Duodenal mucosa (tissue), 2 donors: ENCODE results near the gene TEX14.

ENCODE experiments used
- H3K27ac ChIP-seq: one replicate; pipeline ENCODE4 v1.7.0; 2013; ENCODE audit warnings: low read depth, low read length
- H3K27me3 ChIP-seq, 2 donors: one replicate each; pipeline ENCODE4 v1.7.0; 2013; ENCODE audit warnings: low read length in 2 of 2, control low read depth in 1 of 2; ENCODE audit not compliant: insufficient read depth in 2 of 2, control insufficient read depth in 1 of 2
- H3K36me3 ChIP-seq, 2 donors: one replicate each; pipeline ENCODE4 v1.7.0; 2013; ENCODE audit warnings: low read length in 2 of 2, control low read depth in 1 of 2; ENCODE audit not compliant: insufficient read depth in 2 of 2, control insufficient read depth in 1 of 2
- H3K4me1 ChIP-seq, 2 donors: one replicate each; pipeline ENCODE4 v1.7.0; 2013; ENCODE audit warnings: low read length in 2 of 2, control low read depth in 1 of 2; ENCODE audit not compliant: insufficient read depth in 2 of 2, control insufficient read depth in 1 of 2
- H3K4me3 ChIP-seq, 2 donors: one replicate each; pipeline ENCODE4 v1.7.0; 2013; ENCODE audit warnings: low read length in 2 of 2, low read depth in 1 of 2
- H3K9ac ChIP-seq, 2 donors: one replicate each; pipeline ENCODE4 v1.7.0; 2013; ENCODE audit warnings: low read length in 2 of 2, low read depth in 1 of 2
- H3K9me3 ChIP-seq, 2 donors: one replicate each; pipeline ENCODE4 v1.7.0; 2013; ENCODE audit warnings: low read length in 2 of 2, control low read depth in 1 of 2; ENCODE audit not compliant: control insufficient read depth in 1 of 2

TEX14 gene

GRCh38 chr17:58631523-58632323 is 60.1 kb downstream of the TEX14 start:
- H3K4me1 ChIP-seq, result no peaks in the 10 kb centered on the region
- peak overlapping the region; percentile 65 to 73 for H3K4me3 ChIP-seq
- H3K27ac ChIP-seq, result peak overlapping the region; percentile 70
- H3K27me3 ChIP-seq, result no peaks in the 10 kb centered on the region
- H3K9ac ChIP-seq, result peak overlapping the region; percentile 20 to 64
- no peaks in the 10 kb centered on the region for H3K36me3 ChIP-seq
- H3K9me3 ChIP-seq, result no peaks in the 10 kb centered on the region

GRCh38 chr17:58630883-58631522 is 60.8 kb downstream of the TEX14 start:
- no peaks in the 10 kb centered on the region for H3K9me3 ChIP-seq
- H3K27ac ChIP-seq, result peak overlapping the region; percentile 70
- no peaks in the 10 kb centered on the region for H3K27me3 ChIP-seq
- H3K36me3 ChIP-seq, result no peaks in the 10 kb centered on the region
- peak overlapping the region; percentile 15 to 64 for H3K9ac ChIP-seq
- no peaks in the 10 kb centered on the region for H3K4me1 ChIP-seq
- peak overlapping the region; percentile 65 to 73 for H3K4me3 ChIP-seq

DNA sequence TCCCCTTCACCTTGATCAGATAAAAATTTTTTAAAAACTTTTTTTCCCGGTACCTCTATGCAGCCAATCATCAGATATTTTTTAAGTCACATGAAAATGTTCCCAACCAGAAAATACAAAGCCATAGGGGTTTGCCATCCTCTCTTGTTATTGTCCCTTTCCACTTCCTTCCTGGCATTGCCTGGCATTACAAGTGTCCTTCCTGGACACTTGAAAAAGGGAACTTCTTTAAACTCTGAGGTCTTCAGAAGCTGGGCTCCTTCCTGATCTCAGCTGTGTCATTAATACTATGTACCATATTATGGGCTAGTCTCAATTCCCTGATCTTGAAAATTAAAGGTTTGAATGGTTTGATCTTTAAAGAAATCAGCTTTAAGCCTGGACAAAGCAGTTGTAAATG is 64.9 kb downstream of the TEX14 start:
- Histone ChIP-seq H3K4me1 (no peaks in the 10 kb centered on the region), H3K27me3 (no peaks in the 10 kb centered on the region), H3K4me3 (no peak overlapping the region), H3K9me3 (no peaks in the 10 kb centered on the region), H3K27ac (no peak overlapping the region), H3K36me3 (no peaks in the 10 kb centered on the region), H3K9ac (no peak overlapping the region)

GRCh38 chr17:58624751-58625150 is 67.1 kb downstream of the TEX14 start:
- Histone ChIP-seq H3K27ac (no peak overlapping the region), H3K4me3 (no peak overlapping the region), H3K9ac (no peak overlapping the region), H3K36me3 (no peaks in the 10 kb centered on the region), H3K9me3 (no peaks in the 10 kb centered on the region), H3K27me3 (no peaks in the 10 kb centered on the region), H3K4me1 (no peaks in the 10 kb centered on the region)

- H3K9me3 ChIP-seq, result no peaks in the 10 kb centered on the region
- no peak overlapping the region for H3K4me3 ChIP-seq
- no peak overlapping the region for H3K9ac ChIP-seq
- H3K4me1 ChIP-seq, result no peaks in the 10 kb centered on the region
- no peak overlapping the region for H3K27ac ChIP-seq
- H3K27me3 ChIP-seq, result no peaks in the 10 kb centered on the region
- H3K36me3 ChIP-seq, result no peaks in the 10 kb centered on the region
Measured at GRCh38 chr17:58621174-58621573, 70.7 kb downstream of the TEX14 start.

DNA sequence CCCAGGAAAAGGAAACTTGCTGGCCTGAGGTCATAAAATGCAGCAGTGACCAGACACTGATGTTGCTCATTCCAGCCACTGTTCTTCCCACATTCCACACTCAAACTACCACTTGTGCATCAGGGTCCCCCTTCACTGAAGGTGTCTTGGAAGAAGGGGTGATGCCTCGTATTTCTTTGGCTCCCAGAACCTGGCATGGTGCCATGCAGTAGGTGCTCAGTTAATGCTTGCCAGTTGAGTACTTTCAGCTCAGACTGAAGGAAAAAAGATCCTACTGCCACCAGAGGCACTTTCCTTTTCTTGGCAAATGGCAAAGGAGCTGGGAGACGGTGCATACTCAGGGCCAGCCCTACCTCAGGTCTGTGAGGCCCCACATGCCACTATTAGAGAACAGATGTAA is 73.5 kb downstream of the TEX14 start:
- Histone ChIP-seq H3K9ac (no peak overlapping the region), H3K9me3 (no peaks in the 10 kb centered on the region), H3K4me3 (no peak overlapping the region), H3K36me3 (no peaks in the 10 kb centered on the region), H3K27ac (no peak overlapping the region), H3K4me1 (no peaks in the 10 kb centered on the region), H3K27me3 (no peaks in the 10 kb centered on the region)

DNA sequence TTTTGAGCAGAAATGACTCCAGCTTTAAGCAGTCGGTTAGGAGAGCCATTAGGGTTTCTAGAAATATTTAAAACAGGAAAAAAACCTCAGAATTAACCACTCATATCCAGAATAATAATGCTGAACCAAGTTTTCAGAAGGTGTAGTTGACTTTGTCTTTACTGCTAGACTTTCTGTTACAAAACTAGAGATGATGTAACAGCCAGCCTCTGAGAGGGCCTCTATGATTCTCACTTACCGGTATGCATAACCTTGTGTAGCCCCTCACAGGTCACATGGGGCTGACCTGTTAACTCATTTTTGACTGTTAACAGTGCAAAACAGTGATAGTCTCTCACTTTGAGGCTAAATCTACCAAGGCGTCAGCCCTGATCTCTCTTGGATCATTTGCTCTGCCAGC is 74.3 kb downstream of the TEX14 start:
- Histone ChIP-seq H3K27me3 (no peaks in the 10 kb centered on the region), H3K4me3 (no peak overlapping the region), H3K9ac (no peak overlapping the region), H3K27ac (no peak overlapping the region), H3K4me1 (no peaks in the 10 kb centered on the region), H3K9me3 (no peaks in the 10 kb centered on the region), H3K36me3 (no peaks in the 10 kb centered on the region)

DNA sequence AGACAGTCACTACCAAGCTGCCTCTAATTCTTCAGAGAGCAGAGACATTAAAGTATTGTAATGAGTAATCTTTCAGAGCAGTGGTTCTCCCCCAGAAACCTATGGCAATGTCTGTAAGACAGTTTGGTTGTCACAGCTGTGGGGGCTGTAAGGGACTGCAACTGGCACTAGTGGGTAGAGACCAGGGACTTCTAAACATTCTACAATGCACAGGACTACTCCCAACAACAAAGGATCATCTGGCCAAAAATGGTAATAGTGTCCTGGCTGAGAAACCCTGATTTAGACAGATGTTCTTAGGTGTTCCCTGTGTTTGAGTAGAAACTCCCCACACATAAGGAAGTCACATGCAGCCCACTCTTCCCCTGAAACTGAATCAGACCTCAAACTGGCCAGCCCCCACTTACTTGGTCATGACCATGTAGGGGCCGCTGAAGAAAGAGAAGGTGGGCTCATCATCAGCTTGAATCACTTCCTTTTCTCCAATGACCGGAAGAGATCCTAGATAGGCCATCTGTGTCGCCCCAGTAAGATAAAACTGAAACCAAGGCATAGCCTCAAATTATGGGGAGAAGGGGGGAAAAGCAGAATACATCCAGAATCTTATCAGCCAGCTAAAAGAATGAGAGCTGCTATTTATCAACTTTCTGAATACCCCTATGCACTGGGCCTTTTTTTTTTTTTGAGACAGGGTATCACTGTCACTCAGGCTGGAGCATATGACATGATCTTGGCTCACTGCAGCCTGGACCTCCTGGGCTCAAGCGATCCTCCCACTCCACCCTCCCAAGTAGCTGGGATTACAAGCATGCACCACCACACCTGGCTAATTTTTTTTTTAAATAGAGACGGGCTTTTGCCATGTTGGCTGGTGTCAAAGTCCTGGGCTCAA is 75.8 kb downstream of the TEX14 start:
- no peak overlapping the region for H3K9ac ChIP-seq
- no peak overlapping the region for H3K27ac ChIP-seq
- no peaks in the 10 kb centered on the region for H3K4me1 ChIP-seq
- H3K4me3 ChIP-seq, result no peak overlapping the region
- no peaks in the 10 kb centered on the region for H3K9me3 ChIP-seq
- no peaks in the 10 kb centered on the region for H3K27me3 ChIP-seq
- H3K36me3 ChIP-seq, result no peaks in the 10 kb centered on the region

DNA sequence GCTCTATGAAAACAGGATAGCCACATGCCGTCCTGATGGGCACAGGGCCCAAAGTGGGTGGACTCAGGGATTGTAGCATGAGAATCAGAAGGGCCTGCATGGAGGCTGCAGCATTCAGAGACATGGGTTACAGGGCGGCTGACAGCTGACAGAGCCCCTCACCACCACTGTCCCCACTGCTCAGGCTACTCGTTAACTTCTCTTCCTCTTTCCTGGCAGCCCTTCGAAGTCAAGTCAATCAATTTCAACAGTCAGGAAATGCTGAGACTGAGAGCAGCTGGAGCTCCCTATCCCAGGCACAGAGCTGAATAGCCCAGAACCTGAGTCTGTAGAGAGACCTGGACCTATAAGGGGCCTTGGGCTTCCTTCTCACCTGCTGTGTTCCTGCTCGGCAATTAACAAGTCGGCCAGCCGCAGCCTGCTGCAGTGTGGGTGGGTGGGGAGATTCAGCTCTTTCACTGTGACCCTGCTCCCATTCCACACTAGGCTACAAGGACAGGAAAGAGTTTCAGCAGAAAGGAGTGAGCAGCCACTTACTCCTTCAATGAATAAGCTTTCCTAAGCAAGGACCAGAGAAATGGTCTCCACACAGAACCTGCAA is 76.9 kb downstream of the TEX14 start:
- H3K9me3 ChIP-seq, result no peaks in the 10 kb centered on the region
- H3K4me1 ChIP-seq, result no peaks in the 10 kb centered on the region
- H3K9ac ChIP-seq, result no peak overlapping the region
- H3K27me3 ChIP-seq, result no peaks in the 10 kb centered on the region
- no peak overlapping the region for H3K27ac ChIP-seq
- no peaks in the 10 kb centered on the region for H3K36me3 ChIP-seq
- no peak overlapping the region for H3K4me3 ChIP-seq
